Measurements from ENCODE around the gene PTGES2. TPM values are rescaled to one million over a fixed set of nuclear protein-coding genes. Genes with fewer than 3 reads are reported as not detected.

PTGES2 gene
- total RNA-seq, 4 donors from 2014 or later = 80.0 to 112 (median 88.4) TPM

DNA sequence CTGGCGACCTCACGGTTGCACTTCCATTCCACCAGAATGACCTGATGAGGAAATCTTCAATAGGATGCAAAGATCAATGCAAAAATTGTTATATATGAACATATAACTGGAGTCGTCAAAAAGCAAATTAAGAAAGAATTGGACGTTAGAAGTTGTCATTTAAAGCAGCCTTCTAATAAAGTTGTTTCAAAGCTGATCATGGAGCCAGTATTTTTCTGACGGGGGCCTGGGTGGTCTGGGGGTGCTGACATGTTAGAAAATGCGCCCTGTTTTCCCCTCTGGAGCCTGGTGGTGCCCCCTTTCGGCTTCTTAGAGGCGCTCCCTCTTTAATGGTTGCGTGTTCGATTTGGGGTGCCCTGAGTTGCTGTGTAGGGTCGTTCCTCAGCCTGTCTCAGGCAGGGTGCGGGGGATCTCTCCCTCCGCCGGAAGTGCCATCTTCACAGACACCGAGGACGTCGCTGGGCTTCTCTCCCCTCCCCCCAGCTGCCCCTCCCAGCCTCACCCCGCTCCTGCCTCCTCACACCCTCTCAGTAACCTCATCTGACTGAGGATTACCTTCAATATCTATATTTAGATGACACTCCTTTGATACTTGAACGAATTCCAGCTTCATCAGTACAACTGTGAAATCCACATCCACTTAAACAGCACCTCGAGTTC, 18.3 kb downstream of the PTGES2 start:
- no peak overlapping the region for H3K27ac ChIP-seq
- TF ChIP-seq POLR2A (IDR thresholded peaks at IDR 0.05) = no peak
- TF ChIP-seq, protein P1, sequence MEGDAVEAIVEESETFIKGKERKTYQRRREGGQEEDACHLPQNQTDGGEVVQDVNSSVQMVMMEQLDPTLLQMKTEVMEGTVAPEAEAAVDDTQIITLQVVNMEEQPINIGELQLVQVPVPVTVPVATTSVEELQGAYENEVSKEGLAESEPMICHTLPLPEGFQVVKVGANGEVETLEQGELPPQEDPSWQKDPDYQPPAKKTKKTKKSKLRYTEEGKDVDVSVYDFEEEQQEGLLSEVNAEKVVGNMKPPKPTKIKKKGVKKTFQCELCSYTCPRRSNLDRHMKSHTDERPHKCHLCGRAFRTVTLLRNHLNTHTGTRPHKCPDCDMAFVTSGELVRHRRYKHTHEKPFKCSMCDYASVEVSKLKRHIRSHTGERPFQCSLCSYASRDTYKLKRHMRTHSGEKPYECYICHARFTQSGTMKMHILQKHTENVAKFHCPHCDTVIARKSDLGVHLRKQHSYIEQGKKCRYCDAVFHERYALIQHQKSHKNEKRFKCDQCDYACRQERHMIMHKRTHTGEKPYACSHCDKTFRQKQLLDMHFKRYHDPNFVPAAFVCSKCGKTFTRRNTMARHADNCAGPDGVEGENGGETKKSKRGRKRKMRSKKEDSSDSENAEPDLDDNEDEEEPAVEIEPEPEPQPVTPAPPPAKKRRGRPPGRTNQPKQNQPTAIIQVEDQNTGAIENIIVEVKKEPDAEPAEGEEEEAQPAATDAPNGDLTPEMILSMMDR (IDR thresholded peaks at IDR 0.05) = no peak
- H3K27me3 ChIP-seq = no peaks in the 10 kb centered on the region
- no peaks in the 10 kb centered on the region for H3K9me3 ChIP-seq
- H3K36me3 ChIP-seq = peaks cover 37 to 38% of the 10 kb centered on the region in 2 donors
- H3K4me1 ChIP-seq = peaks cover 8 to 9% of the 10 kb centered on the region in 2 donors
- no peak for DNase-seq
- intact Hi-C loops (cut with DNase I) = no loop called here
- WGBS, 2 donors = 76 to 80% methylated on average over 20 of the region's 20 CpGs
- H3K4me3 ChIP-seq (replicated peaks in 1 of 3) = no peak overlapping the region

DNA sequence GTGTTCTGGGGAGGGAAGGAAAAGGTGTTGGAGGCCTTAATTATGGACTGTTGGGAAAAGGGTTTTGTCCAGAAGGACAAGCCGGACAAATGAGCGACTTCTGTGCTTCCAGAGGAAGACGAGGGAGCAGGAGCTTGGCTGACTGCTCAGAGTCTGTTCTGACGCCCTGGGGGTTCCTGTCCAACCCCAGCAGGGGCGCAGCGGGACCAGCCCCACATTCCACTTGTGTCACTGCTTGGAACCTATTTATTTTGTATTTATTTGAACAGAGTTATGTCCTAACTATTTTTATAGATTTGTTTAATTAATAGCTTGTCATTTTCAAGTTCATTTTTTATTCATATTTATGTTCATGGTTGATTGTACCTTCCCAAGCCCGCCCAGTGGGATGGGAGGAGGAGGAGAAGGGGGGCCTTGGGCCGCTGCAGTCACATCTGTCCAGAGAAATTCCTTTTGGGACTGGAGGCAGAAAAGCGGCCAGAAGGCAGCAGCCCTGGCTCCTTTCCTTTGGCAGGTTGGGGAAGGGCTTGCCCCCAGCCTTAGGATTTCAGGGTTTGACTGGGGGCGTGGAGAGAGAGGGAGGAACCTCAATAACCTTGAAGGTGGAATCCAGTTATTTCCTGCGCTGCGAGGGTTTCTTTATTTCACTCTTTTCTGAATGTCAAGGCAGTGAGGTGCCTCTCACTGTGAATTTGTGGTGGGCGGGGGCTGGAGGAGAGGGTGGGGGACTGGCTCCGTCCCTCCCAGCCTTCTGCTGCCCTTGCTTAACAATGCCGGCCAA, 19.1 kb downstream of the PTGES2 start:
- no peaks in the 10 kb centered on the region for H3K9me3 ChIP-seq
- 86 to 90% methylated on average over 15 of the region's 15 CpGs for WGBS, 2 donors
- DNase-seq = no peak
- H3K4me3 ChIP-seq (replicated peaks in 1 of 3) = no peak overlapping the region
- no peak overlapping the region for H3K27ac ChIP-seq
- TF ChIP-seq POLR2A (IDR thresholded peaks at IDR 0.05) = no peak
- TF ChIP-seq, protein P1 (IDR thresholded peaks at IDR 0.05) = no peak
- intact Hi-C loops (cut with DNase I) = no loop called here
- no peaks in the 10 kb centered on the region for H3K27me3 ChIP-seq
- peaks cover 15 to 16% of the 10 kb centered on the region in 2 donors for H3K4me1 ChIP-seq
- peaks cover 37 to 38% of the 10 kb centered on the region in 2 donors for H3K36me3 ChIP-seq

DNA sequence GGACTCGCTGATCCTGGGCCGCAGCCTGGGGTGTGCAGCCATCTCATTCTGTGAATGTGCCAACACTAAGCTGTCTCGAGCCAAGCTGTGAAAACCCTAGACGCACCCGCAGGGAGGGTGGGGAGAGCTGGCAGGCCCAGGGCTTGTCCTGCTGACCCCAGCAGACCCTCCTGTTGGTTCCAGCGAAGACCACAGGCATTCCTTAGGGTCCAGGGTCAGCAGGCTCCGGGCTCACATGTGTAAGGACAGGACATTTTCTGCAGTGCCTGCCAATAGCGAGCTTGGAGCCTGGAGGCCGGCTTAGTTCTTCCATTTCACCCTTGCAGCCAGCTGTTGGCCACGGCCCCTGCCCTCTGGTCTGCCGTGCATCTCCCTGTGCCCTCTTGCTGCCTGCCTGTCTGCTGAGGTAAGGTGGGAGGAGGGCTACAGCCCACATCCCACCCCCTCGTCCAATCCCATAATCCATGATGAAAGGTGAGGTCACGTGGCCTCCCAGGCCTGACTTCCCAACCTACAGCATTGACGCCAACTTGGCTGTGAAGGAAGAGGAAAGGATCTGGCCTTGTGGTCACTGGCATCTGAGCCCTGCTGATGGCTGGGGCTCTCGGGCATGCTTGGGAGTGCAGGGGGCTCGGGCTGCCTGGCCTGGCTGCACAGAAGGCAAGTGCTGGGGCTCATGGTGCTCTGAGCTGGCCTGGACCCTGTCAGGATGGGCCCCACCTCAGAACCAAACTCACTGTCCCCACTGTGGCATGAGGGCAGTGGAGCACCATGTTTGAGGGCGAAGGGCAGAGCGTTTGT, 19.9 kb downstream of the PTGES2 start:
- no peak for DNase-seq
- 87 to 88% methylated on average over 7 to 16 of the region's 18 CpGs for WGBS, 2 donors
- intact Hi-C loops (cut with DNase I) = no loop called here
- TF ChIP-seq, protein P1 (IDR thresholded peaks at IDR 0.05) = no peak
- TF ChIP-seq POLR2A (IDR thresholded peaks at IDR 0.05) = no peak
- H3K27me3 ChIP-seq = no peaks in the 10 kb centered on the region
- peaks cover 39 to 42% of the 10 kb centered on the region in 2 donors for H3K36me3 ChIP-seq
- no peaks in the 10 kb centered on the region for H3K9me3 ChIP-seq
- H3K27ac ChIP-seq = no peak overlapping the region
- H3K4me1 ChIP-seq = peaks cover 23 to 24% of the 10 kb centered on the region in 2 donors
- H3K4me3 ChIP-seq (replicated peaks in 1 of 3) = no peak overlapping the region

DNA sequence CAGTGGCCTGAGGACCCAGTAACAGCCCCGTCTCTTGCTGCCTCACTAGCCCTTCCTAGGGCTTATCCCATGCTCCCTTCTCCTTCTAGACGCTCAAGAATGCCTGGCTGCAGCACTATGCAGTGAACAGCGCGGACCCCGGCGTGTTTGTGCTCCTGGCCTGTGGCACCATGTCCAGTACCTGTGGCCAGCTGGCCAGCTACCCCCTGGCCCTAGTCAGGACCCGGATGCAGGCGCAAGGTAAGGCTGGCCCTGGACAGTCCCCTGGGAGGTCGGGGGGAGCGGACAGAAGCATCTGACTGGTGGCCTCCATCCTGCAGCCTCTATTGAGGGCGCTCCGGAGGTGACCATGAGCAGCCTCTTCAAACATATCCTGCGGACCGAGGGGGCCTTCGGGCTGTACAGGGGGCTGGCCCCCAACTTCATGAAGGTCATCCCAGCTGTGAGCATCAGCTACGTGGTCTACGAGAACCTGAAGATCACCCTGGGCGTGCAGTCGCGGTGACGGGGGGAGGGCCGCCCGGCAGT, 20.5 kb downstream of the PTGES2 start:
- DNase-seq = no peak
- no peak overlapping the region for H3K4me3 ChIP-seq (replicated peaks in 1 of 3)
- H3K9me3 ChIP-seq = no peaks in the 10 kb centered on the region
- H3K27me3 ChIP-seq = no peaks in the 10 kb centered on the region
- intact Hi-C loops (cut with DNase I) = no loop called here
- TF ChIP-seq, protein P1 (IDR thresholded peaks at IDR 0.05) = no peak
- no peak for TF ChIP-seq POLR2A (IDR thresholded peaks at IDR 0.05)
- peaks cover 29 to 31% of the 10 kb centered on the region in 2 donors for H3K4me1 ChIP-seq
- WGBS, 2 donors = 92 to 97% methylated on average over 16 to 17 of the region's 23 CpGs
- H3K27ac ChIP-seq = peak overlapping the region in 2 of 3 donors; percentile 5 to 29
- peaks cover 46 to 47% of the 10 kb centered on the region in 2 donors for H3K36me3 ChIP-seq

All from thyroid gland (tissue), 4 donors.